Measurements from ENCODE around the gene LRFN2. TPM values are rescaled to one million over a fixed set of nuclear protein-coding genes. Genes with fewer than 3 reads are reported as not detected.

LRFN2 gene
- total and polyA plus RNA-seq, 2 of the 8 experiments (the other 6 are each of a cell fraction or from before 2014, with no cell fraction given): 2.3 TPM

DNA sequence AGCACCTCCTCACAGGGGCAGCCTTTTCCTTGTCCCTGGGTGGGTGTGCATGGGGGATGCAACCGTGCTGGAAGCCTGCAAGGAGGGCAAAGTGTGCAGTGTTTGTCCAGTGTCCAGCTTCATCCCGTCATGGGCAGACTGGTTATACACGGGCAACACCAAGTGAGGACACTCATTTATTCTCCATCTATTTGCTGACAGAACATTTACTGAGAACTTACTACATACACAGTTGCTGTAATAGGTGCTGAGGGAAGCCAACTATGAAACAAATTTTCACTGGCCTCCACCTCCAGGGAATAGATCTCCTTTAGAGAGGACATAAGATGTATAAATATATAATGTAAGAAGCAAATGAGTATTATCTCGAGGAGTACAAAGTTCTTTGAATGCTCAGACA lies 136.7 kb downstream of the LRFN2 start:
- Histone ChIP-seq H3K4ac (replicated peaks; ENCODE audit: insufficient read length, low read depth, low read length) (no peak overlapping the region), H2BK20ac (ENCODE audit: low read length) (no peak overlapping the region), H2BK12ac (ENCODE audit: low read depth, low read length) (no peak overlapping the region), H3K79me2 (ENCODE audit: control insufficient read depth in 1 of 2, insufficient read depth in 2 of 2, low read length in 2 of 2) (no peaks in the 10 kb centered on the region), H2BK120ac (replicated peaks; ENCODE audit: low read depth, low read length) (no peak overlapping the region), H3K14ac (ENCODE audit: insufficient read length) (no peak overlapping the region), H2AK5ac (ENCODE audit: low read depth, low read length) (no peak overlapping the region), H4K20me1 (replicated peaks in 1 of 2; ENCODE audit: control insufficient read depth in 1 of 2, insufficient read depth in 2 of 2, low read length in 2 of 2) (no peaks in the 10 kb centered on the region), H2BK5ac (ENCODE audit: low read depth, low read length) (no peak overlapping the region), H3K56ac (replicated peaks; ENCODE audit: insufficient read length, low read depth, low read length) (no peak overlapping the region), H4K91ac (replicated peaks; ENCODE audit: insufficient read length, low read length) (no peak overlapping the region), H3K27me3 (replicated peaks in 1 of 4; ENCODE audit: control insufficient read depth in 3 of 4, extremely low read depth in 1 of 4, insufficient read depth in 3 of 4, low read length in 3 of 4) (no peaks in the 10 kb centered on the region), H3K79me1 (ENCODE audit: low read depth, low read length) (no peaks in the 10 kb centered on the region), H3K4me3 (ENCODE audit: extremely low read depth in 1 of 4, insufficient read depth in 2 of 4, low read depth in 3 of 4, low read length in 4 of 4) (no peak overlapping the region), H3K36me3 (ENCODE audit: control insufficient read depth in 2 of 4, insufficient read depth in 4 of 4, low read length in 3 of 4) (no peaks in the 10 kb centered on the region), H2BK15ac (ENCODE audit: low read length) (no peak overlapping the region), H4K8ac (ENCODE audit: extremely low read depth, insufficient read depth, low read length) (no peak overlapping the region), H3K4me2 (ENCODE audit: insufficient read depth in 1 of 2, low read depth in 2 of 2, low read length in 2 of 2) (no peak overlapping the region), H3K18ac (ENCODE audit: extremely low read depth, low read length) (no peak overlapping the region), H3K23ac (ENCODE audit: insufficient read length) (no peak overlapping the region), H3K23me2 (ENCODE audit: low read depth, low read length) (no peaks in the 10 kb centered on the region; the same call in 1 of the 2 replicates), H3K4me1 (replicated peaks in 1 of 4; ENCODE audit: control insufficient read depth in 3 of 4, insufficient read depth in 4 of 4, low read length in 3 of 4) (no peaks in the 10 kb centered on the region), H4K5ac (ENCODE audit: insufficient read length, low read depth, low read length) (no peak overlapping the region), H3K9me3 (ENCODE audit: insufficient read depth in 2 of 2, low read depth in 1 of 2, low read length in 1 of 2) (no peaks in the 10 kb centered on the region), H3K9ac (replicated peaks in 1 of 4; ENCODE audit: extremely low read depth in 1 of 4, low read depth in 3 of 4, low read length in 3 of 4) (no peak overlapping the region), H3K27ac (ENCODE audit: low read depth, low read length) (no peak overlapping the region), H2AFZ (ENCODE audit: low read length) (no peak overlapping the region)
- DNase-seq (ENCODE audit: low read depth in 1 of 2, low spot score in 2 of 2) (no peak), FAIRE-seq (no peak)
- TF ChIP-seq SP2 (IDR thresholded peaks at IDR 0.05; ENCODE audit: low read length) (no peak), FOSL1 (IDR thresholded peaks at IDR 0.05; ENCODE audit: insufficient read depth, low read depth, low read length) (no peak), ATF3 (IDR thresholded peaks at IDR 0.05; ENCODE audit: insufficient read depth, low read depth, low read length) (no peak), POU5F1 (IDR thresholded peaks at IDR 0.05; ENCODE audit: low read depth, low read length) (no peak), EZH2 (IDR thresholded peaks at IDR 0.05; ENCODE audit: low read depth, low read length, severe bottlenecking) (no peak), POLR2A (IDR thresholded peaks at IDR 0.05; ENCODE audit: control extremely low read depth in 1 of 2, low read depth in 2 of 2, low read length in 2 of 2) (no peak), MAFK (IDR thresholded peaks at IDR 0.05; ENCODE audit: low read depth, low read length) (no peak)
- TF ChIP-seq, protein P1, sequence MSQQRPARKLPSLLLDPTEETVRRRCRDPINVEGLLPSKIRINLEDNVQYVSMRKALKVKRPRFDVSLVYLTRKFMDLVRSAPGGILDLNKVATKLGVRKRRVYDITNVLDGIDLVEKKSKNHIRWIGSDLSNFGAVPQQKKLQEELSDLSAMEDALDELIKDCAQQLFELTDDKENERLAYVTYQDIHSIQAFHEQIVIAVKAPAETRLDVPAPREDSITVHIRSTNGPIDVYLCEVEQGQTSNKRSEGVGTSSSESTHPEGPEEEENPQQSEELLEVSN (IDR thresholded peaks at IDR 0.05): no peak
- TF ChIP-seq, protein P2, sequence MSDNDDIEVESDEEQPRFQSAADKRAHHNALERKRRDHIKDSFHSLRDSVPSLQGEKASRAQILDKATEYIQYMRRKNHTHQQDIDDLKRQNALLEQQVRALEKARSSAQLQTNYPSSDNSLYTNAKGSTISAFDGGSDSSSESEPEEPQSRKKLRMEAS (IDR thresholded peaks at IDR 0.05): no peak
- ChIA-PET CTCF (ENCODE audit: partially characterized antibody) (interaction anchor here (0.5 to 1.1 kb wide), 4 partner anchors 15 to 354 kb away, joined by 3 to 4 read pairs (median 3); no protein-coding TSS in a partner anchor), POLR2A (ENCODE audit: partially characterized antibody) (no interaction called here)
- WGBS, 2 experiments (ENCODE audit: extremely low coverage in 1 of 2, insufficient coverage in 1 of 2, insufficient read length in 1 of 2, insufficient replicate concordance in 2 of 2, low coverage in 1 of 2, low lambda C conversion rate in 2 of 2, missing lambda C conversion rate in 1 of 2): 92% methylated on average over 4 of the region's 4 CpGs; no CpG with 5 or more reads in 1 of the 2 experiments

Measured in H1 (cell line).